Stomach (tissue), 4 donors: Measurements from ENCODE around the gene SLF1.

Source experiments
- CTCF ChIP-seq, 7 experiments: fragments of 450-650 bp in 4 of 7; fragments of 200-600 bp in 3 of 7; sonication (generic) in 3 of 7; IDR thresholded peaks; one replicate each; pipeline ENCODE4 v1.5.1; 2016 to 2019; ENCODE audit warnings: antibody characterized with exemption in 7 of 7, control low read depth in 2 of 7, mild to moderate bottlenecking in 1 of 7
- POLR2AphosphoS5 ChIP-seq, 3 donors: sonication (generic); formaldehyde crosslinking; IDR thresholded peaks; one replicate each; pipeline ENCODE4 v1.6.1; 2016; ENCODE audit warnings: antibody characterized with exemption in 3 of 3

GRCh38 chr5:94571415-94571814 is 47.1 kb upstream of the SLF1 start:
- TF ChIP-seq CTCF (IDR thresholded peaks at IDR 0.05): no peak
- no peak for TF ChIP-seq POLR2AphosphoS5 (IDR thresholded peaks at IDR 0.05)
